Measurements from ENCODE around the gene FUT3. TPM values are rescaled to one million over a fixed set of nuclear protein-coding genes. Genes with fewer than 3 reads are reported as not detected.

Gene FUT3
- total RNA-seq, 1 experiment from 2014 or later: 2.6 TPM

- ChIA-PET RAD21 (ENCODE audit: low non-redundant PET in 1 of 2, low total read pairs in 2 of 2, uncharacterized antibody in 2 of 2, unreplicated experiment in 2 of 2) (no interaction called here), POLR2A (interaction anchor here (4.5 kb wide), 1 partner anchor 9 kb away, joined by 28 read pairs; no protein-coding TSS in a partner anchor), CTCF (no interaction called here)
- Histone ChIP-seq H4K20me1 (ENCODE audit: insufficient read depth) (no peaks in the 10 kb centered on the region), H3K4me2 (ENCODE audit: low read length) (no peak overlapping the region), H3K27ac (ENCODE audit: low read depth, low read length) (no peak overlapping the region), H3K79me2 (ENCODE audit: insufficient read depth, low read length) (no peaks in the 10 kb centered on the region), H3K9ac (ENCODE audit: low read length) (no peak overlapping the region), H3K36me3 (ENCODE audit: control insufficient read depth in 1 of 2, insufficient read depth in 2 of 2, low read length in 2 of 2) (no peaks in the 10 kb centered on the region), H3K4me1 (ENCODE audit: control insufficient read depth in 1 of 2, insufficient read depth in 2 of 2, low read length in 2 of 2) (peaks cover 9 to 18% of the 10 kb centered on the region in 2 experiments; a peak in 2 of 4 replicates), H3K4me3 (replicated peaks in 1 of 2; ENCODE audit: low read depth in 1 of 2, low read length in 2 of 2) (no peak overlapping the region), H3K9me3 (ENCODE audit: control insufficient read depth in 1 of 2, insufficient read depth in 1 of 2, low read depth in 1 of 2, low read length in 2 of 2) (no peaks in the 10 kb centered on the region), H2AFZ (ENCODE audit: low read depth, low read length, poor library complexity, severe bottlenecking) (no peak overlapping the region), H3K9me2 (ENCODE audit: insufficient read depth) (no peaks in the 10 kb centered on the region), H3K27me3 (ENCODE audit: insufficient read depth, low read length) (no peaks in the 10 kb centered on the region)
- DNase-seq (ENCODE audit: low read depth, low spot score) (no peak), ATAC-seq (no peak)
- TF ChIP-seq REST (IDR thresholded peaks at IDR 0.05; ENCODE audit: low read depth) (no peak), ZNF274 (IDR thresholded peaks at IDR 0.05; ENCODE audit: low read depth, low read length) (no peak), CEBPB (IDR thresholded peaks at IDR 0.05; ENCODE audit: low read depth) (no peak), SP1 (IDR thresholded peaks at IDR 0.05; ENCODE audit: low read depth) (no peak), TCF7L2 (IDR thresholded peaks at IDR 0.05; ENCODE audit: borderline replicate concordance, extremely low read depth, insufficient read depth, insufficient read length) (no peak), ZFX (IDR thresholded peaks at IDR 0.05) (no peak)
- intact Hi-C loops (cut with micrococcal nuclease): no loop called here
- no TSS peak for BruUV-seq (replicated peaks)
Measured at GRCh38 chr19:5837761-5838352, 13.4 kb downstream of the FUT3 start.

Data from HCT116 (cell line).